ENCODE data around the gene CGB1.
"Not testable (repeated sequence)": the region's sequence is repeated elsewhere in the genome, so short reads cannot be mapped to it uniquely, and the experiment has no call there.

- not testable (repeated sequence) for TF ChIP-seq EZH2phosphoT487 (IDR thresholded peaks at IDR 0.05; ENCODE audit: insufficient read depth, low read depth); EZH2 (IDR thresholded peaks at IDR 0.05; ENCODE audit: insufficient read depth, poor library complexity, severe bottlenecking)
These were observed 20.4 kb upstream of the CGB1 start for GRCh38 chr19:49056902-49057596.
